Dermis microvascular lymphatic vessel endothelial cell (primary cell): ENCODE measurements around the gene UBE2G1. TPM values are rescaled to one million over a fixed set of nuclear protein-coding genes. Genes with fewer than 3 reads are reported as not detected.

ENCODE experiments used
- DNase-seq, 2 donors: peaks; one replicate each; pipeline versions ENCODE4 v3.0.0 to v3.0.0-alpha.2; 2010; ENCODE audit warnings: low read depth in 2 of 2
- total RNA-seq: library from RNA; depleted of rRNA; stranded (reverse); fragments of >200 nt; gene quantifications from 2 replicates; pipeline ENCODE4 v1.2.1, GENCODE V29; 2014

The UBE2G1 gene
- total RNA-seq, 1 donor from 2014 or later = 28.9 TPM

DNA sequence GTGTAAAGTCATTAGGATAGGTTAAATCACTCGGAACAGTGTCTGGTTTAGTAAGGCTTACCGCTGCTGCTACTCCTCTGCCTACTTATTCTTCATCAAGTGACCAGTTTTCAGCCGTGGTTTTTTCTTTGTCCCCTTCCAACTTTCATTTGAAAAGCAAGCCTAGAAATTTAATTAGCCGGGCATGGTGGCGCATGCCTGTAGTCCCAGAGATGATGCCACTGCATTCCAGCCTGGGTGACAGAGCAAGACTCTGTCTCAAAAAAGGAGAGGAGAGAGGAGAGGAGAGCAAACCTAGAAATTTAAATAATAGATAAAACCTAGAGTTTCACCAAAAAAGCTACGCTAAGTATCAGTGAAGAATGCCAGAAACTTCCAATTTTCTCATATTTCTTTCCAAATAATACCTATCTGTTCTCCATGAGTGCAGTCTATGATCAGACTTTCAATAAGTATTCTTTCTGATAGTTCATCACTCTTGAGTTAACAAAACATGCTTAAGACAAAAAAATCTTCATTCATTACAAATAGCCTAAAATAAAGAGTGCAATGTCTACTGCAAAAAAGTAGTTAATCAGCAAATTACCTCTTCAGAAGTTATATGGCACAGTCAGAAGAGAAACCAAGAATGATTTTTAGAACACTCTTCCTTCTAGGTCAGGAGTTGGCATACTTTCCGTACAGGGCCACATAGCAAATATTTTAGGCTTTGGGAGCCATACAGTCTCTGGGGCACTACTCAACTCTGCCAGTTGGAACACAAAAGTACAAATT lies 117.8 kb downstream of the UBE2G1 start:
- no peak for DNase-seq

DNA sequence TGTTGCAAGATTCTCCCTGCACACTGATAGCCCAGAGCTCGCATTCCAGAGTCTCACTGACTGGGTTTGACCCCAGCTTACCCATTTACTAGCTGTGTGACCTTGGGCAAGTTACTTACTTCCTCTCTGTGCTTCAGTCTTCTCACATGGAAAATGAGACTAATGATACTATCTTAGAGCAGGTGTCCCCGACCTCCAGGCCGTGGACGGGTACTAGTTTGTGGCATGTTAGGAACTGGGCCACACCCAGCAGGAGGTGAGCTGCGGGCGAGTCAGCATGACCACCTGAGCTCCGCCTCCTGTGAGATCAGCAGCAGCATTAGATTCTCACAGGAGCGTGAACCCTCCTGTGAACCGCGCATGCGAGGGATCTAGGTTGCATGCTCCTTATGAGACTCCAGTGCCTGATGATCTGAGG lies 118.5 kb downstream of the UBE2G1 start:
- DNase-seq = no peak

DNA sequence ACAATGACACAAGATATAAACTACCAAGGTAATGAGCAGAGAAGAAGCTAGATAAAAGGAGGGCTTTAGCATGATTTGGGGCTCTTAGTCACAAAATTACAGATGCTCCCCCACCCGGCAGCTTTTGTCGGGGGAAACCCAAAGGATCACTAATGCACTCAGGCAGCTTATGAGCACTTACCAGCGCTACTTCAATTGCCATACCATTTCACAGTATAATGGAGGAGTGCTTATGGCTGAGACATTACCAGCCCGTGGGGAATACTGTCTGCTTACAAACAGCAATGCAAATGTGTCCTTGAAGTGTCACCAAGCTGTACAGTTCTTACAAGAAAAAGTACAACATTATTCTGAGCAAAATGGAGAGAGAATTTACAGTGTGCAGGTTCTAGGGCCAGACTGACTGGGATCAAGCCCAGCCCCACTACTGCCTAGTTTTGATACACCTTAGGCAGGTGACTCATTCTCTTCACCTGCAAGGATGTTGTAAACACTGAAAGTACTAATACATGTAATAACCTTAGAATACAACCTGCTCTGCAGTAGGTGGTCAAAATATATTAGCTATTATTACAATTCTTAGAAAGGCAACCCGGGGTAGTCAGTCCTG lies 119.0 kb downstream of the UBE2G1 start:
- no peak for DNase-seq

DNA sequence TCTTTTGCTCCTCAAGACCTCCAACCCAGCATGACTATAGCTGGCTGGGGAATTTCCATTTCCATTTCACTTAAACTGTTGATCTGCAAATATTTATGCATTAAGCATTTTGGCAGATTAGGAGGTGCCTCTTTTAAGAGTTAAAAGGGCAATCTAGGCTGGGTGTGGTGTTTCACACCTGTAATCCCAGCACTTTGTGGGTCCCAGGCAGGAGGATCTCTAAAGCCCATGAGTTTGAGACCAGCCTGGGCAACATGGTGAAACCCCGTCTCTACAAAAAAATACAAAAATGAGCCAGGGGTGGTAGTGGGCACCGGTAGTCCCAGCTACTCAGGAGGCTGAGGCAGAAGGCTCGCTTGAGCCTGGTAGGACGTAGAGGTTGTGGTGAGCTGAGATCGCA lies 119.8 kb downstream of the UBE2G1 start:
- DNase-seq = no peak

DNA sequence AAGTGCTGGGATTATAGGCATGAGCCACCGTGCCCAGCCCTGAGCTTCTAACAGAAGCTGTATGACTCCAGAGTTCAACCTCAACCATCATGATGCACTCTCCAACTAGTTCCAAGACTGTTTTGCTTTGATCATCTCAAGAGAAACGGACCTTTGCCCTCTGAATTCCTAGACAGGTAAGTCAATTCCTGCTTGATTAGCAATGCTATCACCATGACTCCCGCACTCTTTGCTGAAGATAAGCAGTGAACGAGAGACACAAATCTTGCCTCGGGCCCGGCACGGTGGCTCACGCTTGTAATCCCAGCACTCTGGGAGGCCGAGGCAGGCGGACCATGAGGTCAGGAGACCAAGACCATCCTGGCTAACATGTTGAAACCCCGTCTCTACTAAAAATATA lies 124.9 kb downstream of the UBE2G1 start:
- DNase-seq = no peak

DNA sequence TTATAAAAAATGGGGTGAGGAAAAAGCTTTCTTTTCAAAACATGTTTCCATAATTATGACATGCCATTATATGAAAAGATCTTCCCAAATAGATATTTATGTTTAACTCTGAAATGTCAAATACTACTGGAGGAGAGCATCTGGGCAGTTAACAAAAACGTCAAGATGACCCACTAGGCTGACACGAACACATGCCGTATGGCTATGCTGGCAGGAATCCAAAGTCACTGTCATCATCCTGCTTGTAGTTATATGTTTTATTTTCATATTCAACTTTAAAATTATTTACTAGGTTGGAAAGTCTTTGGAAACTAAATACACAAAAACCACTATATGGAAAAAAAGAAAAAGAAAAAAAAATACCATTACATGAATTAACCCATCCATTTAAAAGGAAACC lies 130.0 kb downstream of the UBE2G1 start:
- peak in 1 of 2 donors; percentile 31 for DNase-seq

DNA sequence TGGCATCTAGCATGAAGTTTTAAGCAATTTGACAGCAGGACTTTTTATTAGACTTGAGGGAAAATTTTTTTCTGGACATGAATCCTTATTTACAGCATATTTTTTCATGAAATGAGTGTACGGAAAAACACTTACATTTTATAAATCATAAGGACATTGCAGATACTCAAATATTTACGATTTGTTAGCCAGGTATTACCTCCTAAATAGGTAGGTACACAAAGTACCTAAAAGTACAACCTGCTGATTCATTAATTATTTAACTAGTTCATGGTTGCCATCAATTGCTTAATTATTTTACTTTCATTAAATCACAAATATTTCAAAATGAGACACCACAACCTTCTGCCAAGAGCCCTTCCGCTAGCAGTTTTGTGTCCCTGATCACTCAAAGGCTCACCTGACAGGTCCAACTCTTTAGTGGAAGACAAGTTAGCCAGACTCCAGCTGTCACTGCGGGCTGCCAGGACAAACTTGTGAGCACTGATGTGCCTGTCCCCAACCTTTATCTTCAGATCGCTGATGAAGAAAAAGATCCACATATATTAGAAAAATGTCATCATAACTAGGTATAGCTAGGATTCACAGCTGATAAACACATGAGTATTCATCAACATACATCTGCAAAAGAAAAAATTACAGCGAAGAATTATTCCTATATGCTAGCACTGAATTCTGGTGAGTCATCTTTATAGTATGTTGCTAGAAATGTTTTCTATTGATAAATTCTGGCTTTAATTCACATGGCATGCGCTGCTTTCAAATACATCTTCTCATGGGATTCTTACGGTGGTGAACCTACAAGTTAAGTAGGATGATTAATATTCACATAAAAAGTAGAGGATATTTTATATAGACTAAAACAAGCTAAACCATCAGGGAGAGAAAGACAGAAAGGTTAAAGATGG lies 130.8 kb downstream of the UBE2G1 start:
- DNase-seq = no peak

DNA sequence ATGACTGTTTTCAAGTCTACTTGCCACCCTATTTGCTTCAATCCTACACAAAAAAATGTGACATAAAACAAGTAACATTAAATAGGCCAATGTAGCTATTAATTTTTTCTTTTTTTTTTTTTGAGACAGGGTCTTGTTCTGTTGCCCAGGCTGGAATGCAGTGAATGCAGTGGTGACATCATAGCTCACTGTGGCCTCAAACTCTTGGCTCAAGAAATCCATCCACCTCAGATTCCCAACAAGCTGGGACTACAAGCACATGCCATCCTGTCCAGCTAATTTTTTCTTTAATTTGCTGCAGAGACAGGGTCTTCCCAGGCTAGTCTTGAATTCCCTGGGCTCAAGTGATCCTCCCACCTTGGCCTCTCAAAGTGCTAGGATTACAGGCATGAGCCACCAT lies 132.1 kb downstream of the UBE2G1 start:
- DNase-seq = no peak

DNA sequence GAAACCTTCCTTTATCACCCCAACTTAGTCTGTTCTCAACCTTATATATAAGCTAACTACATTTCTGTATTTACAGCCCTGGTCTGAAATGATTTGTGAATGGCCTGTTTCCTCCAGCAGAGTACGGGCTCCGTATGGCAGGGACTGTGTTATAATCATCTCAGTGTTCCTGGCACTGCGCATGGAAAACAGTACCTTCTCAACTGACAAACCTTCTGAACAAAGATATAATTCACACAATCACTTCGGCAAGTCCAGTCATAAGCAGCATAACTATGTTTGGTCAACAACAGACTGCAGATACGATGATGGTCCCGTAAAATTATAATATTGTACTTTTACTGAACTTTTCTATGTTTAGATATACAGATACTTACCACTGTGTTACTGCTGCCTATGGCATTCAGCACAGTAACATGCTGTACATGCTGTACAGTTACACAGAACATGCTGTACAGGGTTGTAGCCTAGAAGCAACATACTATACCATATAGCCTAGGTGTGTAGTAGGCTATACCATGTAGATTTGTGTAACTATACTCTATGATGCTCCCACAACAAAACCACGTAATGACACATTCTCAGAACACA lies 132.7 kb downstream of the UBE2G1 start:
- DNase-seq = no peak

DNA sequence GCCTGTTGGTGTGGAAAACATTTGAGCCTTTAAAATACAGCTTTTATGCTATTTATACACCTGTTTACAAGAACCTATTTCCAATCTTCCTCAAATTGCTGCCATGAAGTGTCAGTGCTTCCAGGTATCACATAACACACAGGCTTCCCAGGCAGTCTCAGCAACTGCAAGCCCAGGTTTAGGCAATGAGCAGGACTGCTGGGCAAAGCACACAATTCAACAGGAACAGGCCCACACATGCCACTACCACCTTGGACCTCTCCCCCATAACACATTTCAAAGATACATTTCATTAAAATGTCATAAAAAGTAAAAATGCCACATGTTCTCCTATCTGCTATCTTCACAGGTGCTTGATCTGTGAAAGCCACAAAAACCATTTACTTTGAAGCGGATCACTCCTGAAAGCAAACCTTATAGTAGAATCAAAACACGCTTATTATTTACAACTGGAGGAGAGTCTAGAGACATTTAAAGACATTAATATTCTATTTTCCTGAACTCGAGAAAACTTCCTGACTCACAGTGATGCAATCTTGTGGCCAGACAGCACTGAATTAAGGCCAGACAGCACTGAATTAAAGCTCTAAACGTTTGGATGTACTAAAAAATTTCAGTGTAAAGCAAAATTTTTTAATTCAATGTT lies 134.2 kb downstream of the UBE2G1 start:
- no peak for DNase-seq

DNA sequence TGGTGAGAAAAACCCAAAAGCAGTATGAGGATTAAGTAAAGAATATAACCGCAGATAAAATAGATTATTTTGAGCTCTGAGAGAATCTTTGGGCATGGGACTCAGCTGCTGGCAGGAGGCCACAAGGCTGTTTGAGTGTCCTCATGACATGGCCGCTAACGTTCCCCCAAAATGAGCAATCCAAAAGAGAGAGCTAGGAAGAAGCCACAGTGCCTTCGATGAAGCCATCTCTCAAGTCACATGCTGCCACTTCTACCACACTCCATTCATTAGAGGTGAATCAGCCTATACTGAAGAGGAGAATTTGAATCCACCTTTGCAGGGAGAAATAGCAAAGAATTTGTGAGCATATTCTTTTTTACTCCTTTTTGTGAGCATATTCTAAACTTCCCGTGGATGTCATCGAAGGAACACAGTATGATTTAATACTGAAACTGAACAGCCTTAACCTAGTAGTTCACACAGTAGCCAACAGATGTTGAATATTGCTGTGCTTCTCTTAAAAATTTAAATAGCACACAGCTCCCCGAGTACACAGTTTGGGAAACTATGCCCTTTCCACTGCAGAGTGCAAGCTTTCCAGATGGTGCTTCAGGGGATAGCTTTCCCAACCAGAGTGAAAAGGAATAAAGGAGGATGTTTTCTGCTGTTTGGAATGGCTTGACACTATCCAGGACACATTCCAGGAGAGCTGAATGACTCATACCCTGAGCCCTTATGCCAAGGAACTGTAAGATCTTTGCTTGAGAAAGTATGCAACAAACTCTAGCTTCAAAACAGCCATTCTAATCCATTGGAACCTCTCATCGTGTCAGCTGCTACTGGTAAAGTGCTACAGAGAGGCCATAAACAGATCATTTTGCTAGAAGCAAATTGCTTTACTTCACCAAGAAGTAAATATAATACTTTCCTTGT lies 136.6 kb downstream of the UBE2G1 start:
- peak in 1 of 2 donors; percentile 86 for DNase-seq

DNA sequence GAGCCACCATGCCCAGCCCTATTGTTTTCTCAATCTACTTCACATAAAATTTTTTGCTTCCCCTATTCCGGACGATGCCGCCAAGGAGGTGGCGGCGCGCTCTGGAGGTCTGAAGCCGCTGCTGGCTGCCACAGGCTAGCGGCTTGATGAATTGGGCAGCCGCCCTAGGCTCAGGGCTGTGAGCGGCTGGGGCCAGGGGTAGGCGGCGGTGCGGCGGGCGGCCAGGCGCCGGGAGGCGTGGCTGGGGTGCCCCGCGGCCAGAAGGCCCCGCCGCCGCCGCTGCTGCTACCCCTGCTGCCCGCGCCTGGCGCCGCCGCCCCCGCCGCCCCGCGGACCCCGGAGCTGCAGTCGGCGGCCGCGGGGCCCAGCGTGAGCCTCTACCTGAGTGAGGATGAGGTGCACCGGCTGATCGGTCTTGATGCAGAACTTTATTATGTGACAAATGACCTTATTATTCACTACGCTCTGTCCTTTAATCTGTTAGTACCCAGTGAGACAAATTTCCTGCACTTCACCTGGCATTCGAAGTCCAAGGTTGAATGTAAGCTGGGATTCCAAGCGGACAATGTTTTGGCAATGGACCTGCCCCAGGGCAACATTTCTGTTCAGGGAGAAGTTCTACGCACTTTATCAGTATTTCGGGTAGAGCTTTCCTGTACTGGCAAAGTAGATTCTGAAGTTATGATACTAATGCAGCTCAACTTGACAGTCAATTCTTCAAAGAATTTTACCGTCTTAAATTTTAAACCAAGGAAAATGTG lies 144.4 kb downstream of the UBE2G1 start:
- DNase-seq = no peak

DNA sequence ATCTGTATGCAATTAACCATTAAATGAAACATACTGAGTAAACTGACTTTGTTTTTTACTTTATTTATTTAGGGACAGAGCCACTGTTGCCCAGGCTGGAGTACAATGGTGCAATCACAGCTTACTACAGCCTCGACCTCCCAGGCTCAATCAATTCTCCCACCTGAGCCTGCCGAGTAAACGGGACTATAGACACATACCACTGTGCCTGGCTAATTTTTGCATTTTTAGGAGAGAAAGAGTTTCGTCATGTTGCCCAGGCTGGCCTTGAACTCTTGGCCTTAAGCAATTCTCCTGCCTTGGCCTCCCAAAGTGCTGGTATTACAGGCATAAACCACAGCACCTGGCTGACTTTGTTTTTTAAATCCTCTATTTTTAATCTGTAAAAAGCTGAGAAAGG lies 145.3 kb downstream of the UBE2G1 start:
- DNase-seq = no peak

DNA sequence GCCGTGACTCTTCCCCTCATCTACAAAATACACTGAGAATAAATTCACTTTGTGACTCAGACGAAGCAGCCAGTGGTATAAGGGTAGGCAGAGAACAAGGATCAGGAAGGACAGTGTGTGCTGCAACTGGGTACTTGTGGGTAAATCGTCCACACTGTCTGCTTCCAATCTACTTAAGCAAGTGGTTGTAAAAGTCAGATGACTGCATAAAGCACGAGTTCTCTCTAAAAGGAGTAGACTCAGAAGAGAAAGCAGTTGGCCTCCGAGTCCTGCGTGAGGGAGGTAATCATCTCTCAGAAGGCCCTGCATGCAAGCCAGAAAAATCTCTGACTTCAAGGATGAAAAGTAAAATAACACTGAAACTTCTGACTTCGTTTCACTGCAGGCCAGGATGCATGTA lies 145.8 kb downstream of the UBE2G1 start:
- no peak for DNase-seq

Other genes with a start within 250 kb of the UBE2G1 start
- 22.5 and 30.8 TPM in 2 replicates for gene ZZEF1, start 223.6 kb downstream of the UBE2G1 start, total RNA-seq
- gene CYB5D2, start 223.5 kb downstream of the UBE2G1 start, total RNA-seq = 36.6 and 56.4 TPM in 2 replicates
- 21.7 and 36.9 TPM in 2 replicates for gene ANKFY1, start 102.7 kb downstream of the UBE2G1 start, total RNA-seq
- gene SPNS3, start 67.3 kb upstream of the UBE2G1 start, total RNA-seq = 0.51 and 0.63 TPM in 2 replicates
- gene SPNS2, start 132.2 kb upstream of the UBE2G1 start, total RNA-seq = 45.6 and 70.2 TPM in 2 replicates
- gene MYBBP1A, start 188.7 kb upstream of the UBE2G1 start, total RNA-seq = 29.7 and 34.3 TPM in 2 replicates
- not detected in 2 replicates for gene GGT6, start 193.9 kb upstream of the UBE2G1 start, total RNA-seq
- gene SMTNL2, start 217.9 kb upstream of the UBE2G1 start, total RNA-seq = not detected in 2 replicates